ENCODE results near the gene PRKCSH.
"Not testable (repeated sequence)": the region's sequence is repeated elsewhere in the genome, so short reads cannot be mapped to it uniquely, and the experiment has no call there.

The PRKCSH gene, protein sequence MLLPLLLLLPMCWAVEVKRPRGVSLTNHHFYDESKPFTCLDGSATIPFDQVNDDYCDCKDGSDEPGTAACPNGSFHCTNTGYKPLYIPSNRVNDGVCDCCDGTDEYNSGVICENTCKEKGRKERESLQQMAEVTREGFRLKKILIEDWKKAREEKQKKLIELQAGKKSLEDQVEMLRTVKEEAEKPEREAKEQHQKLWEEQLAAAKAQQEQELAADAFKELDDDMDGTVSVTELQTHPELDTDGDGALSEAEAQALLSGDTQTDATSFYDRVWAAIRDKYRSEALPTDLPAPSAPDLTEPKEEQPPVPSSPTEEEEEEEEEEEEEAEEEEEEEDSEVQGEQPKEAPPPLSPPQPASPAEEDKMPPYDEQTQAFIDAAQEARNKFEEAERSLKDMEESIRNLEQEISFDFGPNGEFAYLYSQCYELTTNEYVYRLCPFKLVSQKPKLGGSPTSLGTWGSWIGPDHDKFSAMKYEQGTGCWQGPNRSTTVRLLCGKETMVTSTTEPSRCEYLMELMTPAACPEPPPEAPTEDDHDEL

DNA sequence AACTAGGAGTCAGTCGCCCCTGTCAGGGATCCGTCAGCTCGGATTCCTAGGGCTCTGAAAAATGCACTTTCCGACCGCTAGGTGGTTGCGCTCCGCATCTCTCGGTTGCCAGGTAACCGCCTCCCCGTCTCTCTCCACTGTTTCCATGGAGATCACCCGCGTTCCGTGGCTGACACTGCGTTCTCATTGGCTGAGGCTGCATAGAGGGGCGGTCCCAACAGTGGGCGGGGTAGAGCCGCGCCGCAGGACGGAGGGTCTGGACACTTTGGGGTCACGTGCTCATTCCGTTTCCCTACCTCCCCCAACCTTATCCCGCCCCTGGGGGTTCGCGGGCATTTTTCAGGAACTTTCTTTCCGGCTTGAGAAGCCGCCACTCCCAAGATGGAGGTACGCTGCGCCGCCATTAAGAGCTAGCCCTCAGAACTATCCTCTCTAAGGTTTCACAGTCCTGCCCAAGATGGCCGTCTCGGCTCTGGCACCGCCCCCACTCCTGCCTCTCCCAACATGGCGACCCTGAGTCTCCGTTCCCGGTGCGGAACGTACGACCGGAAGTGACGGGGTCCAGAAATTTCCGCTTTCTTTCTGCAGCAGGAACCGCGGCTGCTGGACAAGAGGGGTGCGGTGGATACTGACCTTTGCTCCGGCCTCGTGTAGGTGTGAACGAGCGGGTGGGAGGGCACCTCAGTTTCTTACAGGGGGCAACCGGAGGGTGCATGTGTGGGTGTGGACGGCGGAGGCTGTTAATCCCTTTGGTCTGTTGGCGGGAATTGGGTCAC, at the start of gene PRKCSH, which contains the start of gene ODAD3:
Gene PRKCSH, plus strand, starts transcription at position 579 of the 776 bp plus-strand sequence. CDS start 483 bp downstream, outside the sequence.
Gene ODAD3, minus strand, starts transcription at position 65 of the 776 bp plus-strand sequence. CDS start 105 bp downstream, outside the sequence.
- DNase-seq (ENCODE audit: low read depth in 2 of 3, low spot score in 1 of 3), result peak; percentile 97 to 99 (median 99)

DNA sequence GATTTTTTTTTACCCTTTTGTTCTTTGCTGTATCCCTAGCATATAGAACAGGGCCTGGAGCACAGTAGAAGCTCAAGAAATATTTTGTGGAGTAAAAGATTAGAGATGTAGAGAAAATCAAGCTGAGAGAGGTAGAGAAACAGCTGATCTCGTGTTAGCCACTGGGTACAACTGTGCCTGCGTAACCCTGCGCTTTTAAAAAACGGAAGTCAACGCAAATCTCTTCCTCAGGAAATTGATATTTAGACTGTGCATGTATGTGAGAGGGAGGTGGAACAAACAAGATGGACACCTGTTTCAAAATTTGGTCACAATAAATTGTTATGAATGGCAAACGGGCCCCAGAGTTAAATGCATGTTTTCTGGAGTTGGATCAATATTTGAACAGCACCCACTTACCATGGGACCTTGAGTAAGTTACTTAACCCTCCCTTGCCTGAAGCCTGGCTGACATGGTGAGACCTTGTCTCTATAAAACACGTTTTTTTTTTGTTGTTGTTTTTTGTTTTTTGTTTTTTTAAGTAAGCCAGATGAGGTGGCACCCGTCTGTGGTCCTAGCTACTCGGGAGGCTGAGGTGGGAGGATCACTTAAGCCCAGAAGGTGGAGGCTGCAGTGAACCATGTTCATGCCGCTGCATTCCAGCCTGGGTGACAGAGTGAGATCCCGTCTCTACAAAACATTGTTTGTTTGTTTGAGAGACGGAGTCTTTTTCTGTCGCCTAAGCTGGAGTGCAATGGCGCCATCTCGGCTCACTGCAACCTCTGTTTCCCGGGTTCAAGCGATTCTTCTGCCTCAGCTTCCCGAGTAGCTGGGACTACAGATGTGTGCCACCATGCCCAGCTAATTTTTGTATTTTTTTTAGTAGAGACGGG, 48.0 kb upstream of the PRKCSH start:
- no peak for DNase-seq (ENCODE audit: low read depth in 2 of 3, low spot score in 1 of 3)

DNA sequence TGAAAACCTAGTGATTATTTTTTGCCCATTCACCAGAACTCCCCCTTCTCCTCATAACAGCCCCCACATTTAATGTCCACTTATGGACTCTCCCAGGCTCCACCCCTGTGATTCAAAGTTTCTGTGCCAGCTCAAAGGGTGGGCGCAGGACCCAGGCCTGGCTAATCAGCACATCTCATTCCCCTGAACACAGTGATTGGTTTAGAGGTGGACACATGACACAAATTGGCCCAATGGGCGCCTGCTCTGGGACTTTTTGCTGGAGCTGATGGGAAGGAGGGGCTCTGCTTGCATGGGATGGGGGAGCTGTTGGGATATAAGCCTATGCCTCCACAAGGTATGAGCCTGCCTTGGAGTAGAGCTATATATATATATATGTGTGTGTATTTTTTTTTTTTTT, 45.1 kb upstream of the PRKCSH start:
- DNase-seq (ENCODE audit: low read depth in 2 of 3, low spot score in 1 of 3), result no peak

DNA sequence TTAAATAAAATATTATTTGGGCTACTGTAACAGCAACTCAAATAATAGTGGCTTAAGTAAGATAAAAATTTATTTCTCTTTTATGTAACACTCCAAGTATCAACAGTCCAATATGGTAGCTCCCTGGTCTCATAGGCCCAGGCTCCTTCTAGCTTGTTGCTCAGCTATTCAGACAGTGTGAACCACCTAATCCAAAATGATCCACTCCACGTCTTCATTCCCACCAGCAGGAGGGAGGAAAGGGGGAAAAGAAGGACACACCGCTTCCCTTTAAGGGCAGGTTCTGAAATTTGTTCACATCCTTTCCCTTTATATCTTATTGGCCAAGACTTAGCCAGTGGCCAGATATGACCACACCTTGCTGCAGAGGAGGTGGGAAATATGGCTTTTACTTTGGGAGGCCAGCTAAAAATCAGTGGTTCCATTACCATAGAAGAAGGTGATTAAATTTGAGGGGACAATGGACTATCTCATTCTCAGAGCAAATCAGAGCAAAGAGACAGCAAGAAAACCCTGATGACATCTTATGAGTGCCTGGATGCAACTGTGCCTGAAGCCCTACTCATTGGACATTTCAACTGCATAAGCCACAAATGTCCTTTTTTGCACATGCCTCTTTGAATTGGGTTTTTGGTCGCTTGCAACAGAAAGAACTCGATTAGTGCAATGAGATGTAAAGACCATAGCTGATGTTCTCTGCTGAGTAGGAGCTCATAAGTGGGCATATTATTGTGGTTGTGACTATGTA, 44.3 kb upstream of the PRKCSH start:
- no peak for DNase-seq (ENCODE audit: low read depth in 2 of 3, low spot score in 1 of 3)

DNA sequence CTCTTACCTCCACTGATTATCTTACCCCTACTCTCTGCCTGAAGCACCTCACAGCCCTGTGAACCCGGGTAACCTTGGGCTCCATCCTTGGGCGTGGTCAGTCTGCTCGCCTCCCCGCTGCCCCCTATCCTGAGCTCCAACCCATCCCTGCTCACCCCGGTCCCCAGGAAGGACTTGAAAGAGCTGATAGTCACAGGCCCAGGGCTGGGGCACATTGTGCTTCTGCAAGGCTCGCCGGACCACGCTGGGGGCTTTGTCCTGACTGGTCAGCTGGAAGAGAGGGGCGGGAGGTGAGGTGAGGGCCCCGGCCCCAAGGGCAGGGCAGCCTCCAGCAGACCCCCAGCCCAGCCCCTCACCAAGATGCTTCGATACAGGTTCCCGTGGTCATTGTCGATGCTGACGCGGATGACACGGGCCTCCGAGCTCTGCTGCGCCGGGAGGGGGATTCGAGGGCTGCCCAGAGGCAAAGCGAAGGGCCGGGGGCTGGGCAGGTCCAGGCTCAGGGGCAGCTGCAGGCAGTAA, 38.3 kb upstream of the PRKCSH start:
- DNase-seq (ENCODE audit: low read depth in 2 of 3, low spot score in 1 of 3), result no peak

DNA sequence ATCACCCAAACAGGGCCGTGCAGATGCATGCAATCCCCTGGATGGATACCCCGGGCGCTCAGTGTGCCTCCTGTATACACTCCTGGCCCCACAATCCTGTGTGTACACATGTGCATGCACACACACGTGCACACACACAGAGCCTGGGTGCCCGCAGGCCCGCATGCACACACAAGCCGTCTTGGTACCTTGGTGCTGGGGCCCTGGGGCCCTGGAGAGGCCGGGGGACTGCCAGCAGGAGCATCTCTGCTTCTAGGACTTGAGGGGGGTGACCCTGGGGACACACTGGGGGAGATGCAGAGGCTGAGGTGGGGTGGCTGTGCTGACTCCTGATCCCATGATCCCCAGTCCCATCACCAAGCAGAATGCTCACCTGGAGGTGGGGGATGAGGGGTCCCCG, 35.8 kb upstream of the PRKCSH start:
- DNase-seq (ENCODE audit: low read depth in 2 of 3, low spot score in 1 of 3), result no peak

DNA sequence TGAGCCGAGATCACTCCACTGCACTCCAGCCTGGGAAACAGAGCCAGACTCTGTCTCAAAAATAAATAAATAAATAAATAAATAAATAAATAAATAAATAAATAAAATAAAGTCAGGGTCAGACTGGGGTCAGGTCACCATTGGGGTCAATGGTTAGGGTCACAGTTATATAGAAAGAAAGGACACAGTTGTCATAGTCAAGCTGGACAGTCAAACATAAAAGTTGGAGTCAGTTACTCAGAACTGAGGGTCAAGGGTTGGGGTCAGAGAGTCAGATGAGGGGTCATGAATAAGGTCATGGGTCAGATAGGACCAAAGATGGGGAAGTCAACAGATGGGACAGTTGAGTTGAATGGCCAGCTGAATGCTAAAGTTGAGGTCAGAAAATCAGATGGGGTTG, 34.6 kb upstream of the PRKCSH start:
- DNase-seq (ENCODE audit: low read depth in 2 of 3, low spot score in 1 of 3), result no peak

DNA sequence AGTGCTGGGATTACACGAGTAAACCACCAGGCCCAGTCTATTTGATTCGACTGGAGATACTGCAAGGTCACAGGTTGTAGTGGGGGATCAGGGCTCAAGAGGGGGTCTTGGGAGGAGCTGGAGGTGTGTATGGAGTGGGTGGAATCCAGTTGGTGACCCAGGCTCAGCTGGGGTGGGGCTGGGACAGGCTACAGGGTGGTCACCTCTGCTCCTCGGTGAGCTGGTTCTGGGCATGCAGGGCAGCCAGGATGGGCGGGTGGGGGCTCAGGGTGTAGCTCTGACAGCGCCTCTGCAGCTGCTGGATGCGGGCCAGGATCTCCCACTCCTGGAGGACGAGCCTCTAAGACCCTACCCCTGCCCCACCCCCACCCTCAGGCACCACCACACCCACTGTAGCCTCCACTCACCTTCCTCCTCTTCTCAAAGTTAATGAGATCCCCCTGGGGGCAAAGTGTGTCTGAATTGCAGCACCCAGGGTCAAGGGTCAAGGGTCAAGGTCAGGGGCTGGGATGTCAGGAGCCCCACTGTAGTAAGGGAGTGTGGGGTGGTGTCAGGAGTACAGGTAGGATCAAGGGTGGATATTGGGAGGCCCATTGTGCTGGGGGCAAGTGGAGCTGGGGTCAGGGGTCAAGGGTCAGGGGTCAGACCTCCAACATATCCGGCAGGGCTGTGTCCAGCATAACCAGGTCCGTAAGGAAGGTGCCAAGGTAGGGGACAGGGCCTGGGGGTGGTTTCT, 33.5 kb upstream of the PRKCSH start:
- DNase-seq (ENCODE audit: low read depth in 2 of 3, low spot score in 1 of 3), result no peak

DNA sequence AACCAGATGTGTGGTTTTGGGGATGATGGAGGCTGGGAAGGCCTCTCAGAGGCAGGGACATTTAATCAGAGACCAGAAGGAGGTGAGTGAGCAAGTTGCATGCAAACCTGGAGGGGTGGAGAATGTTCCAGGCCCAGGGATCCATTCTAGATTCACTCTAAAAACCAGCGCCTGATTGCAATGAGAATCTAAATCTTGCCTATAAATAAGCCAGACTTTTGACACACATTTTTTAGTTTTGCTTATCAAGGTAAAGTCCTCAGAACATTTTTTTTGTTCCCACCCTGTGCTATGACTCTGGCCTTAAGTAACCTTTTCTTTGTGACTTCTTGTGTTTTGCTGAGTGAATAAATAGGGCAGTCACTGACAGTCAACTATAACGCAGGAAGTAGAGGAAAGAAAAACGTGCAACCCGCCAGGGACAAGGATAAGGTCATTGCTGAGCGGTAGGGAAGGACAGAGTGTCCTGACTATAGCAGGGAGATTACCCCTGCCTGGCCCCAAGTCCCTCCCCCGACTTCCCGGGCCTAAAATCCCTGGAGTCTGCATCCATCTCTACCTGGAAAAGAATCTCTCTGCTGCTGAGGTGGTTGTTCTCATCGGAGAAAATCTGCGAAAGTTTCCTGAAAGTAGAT, 30.7 kb upstream of the PRKCSH start:
- DNase-seq (ENCODE audit: low read depth in 2 of 3, low spot score in 1 of 3), result no peak

DNA sequence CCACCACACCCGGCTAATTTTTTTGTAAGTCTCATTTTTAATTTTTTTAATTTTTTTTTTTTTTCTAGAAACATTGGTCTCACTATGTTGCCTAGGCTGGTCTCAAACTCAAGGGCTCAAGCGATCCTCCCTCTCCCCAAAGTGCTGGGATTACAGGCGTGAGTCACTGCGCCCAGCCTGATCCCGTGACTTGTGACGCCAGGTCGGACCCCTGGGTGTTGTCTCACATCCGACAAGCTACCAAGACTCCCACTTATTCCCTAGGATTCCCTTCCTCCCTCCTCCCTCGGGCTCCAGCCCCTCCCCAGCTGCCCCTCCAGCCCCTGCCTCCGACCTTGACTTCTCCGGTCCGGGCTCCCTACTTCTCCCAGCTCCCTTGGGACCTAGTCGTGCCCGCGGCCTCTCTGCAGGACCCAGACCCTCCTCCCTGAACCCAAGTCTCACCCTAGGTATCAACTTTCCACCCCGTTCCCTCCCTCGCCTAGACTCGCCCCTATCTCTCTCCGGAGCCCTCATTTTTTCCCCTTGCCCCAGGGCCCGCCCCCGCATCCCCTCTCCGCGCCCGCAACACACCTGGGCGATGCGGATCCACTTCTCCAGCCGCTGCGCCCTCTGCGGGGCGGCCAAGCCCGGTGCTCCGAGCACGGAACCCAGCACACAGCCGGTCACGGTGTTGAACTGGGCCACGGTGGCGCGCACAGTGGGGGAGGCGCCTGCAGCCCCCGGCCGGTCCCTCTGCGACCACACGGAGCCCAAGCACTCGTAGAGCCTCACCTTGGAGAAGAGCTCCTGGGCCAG, 29.4 kb upstream of the PRKCSH start:
- DNase-seq (ENCODE audit: low read depth in 2 of 3, low spot score in 1 of 3), result peak in 2 of 3 donors; percentile 23 to 31

DNA sequence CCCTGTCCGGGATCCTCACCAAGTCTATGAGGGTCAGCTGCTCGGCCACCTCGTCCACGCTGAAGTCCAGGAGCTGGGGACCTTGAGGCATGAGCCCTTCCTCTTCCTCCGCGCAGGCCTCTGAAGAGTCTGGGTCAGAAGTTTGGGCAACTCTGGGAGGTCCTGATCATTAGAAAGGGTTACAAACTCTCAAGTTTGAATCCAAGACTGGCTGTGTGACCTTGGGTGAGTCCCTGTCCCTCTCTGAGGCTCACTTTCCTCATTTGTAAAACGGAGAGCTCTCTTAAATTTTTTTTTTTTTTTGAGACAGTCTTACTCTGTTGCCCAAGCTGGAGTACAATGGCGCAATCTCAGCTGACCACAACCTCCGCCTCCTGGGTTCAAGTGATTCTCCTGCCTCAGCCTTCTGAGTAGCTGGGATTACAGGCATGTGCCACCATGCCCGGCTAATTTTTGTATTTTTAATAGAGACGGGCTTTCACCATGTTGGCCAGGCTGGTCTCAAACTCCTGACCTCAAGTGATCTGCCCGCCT, 28.7 kb upstream of the PRKCSH start:
- DNase-seq (ENCODE audit: low read depth in 2 of 3, low spot score in 1 of 3), result not testable (repeated sequence)

DNA sequence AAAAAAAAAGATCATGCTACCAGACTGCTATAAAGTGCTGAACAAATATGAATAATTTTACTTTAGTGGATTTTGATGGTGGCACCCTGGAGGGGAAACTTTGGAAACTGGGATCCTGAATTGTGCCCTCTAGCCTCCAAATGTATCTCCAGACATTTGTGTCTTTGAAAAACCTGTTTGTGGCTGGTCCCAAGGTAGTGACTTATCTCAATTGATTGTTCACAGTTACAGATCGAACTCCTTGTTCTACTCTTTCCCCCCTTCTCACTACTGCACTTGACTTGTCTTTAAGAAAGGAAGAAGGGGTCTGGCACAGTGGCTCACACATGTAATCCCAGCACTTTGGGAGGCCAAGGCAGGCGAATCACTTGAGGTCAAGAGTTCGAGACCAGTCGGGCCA, 26.8 kb upstream of the PRKCSH start:
- DNase-seq (ENCODE audit: low read depth in 2 of 3, low spot score in 1 of 3), result no peak

DNA sequence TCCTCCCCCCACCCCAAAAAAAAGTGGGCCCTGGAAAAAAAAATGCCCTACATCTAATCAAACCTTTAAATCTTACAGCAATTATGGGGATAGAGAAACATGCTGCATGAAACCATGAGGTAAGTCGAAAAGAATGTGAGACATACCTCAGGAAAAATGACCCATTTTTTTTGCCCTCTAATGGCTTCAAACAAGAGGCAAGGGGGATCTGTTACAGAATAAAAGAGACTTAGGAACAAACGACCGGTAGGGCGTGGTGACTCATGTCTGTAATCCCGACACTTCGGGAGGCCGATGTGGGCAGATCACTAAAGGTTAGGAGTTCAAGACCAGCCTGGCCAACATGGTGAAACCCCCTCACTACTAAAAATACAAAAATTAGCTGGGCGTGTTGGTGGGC, 24.8 kb upstream of the PRKCSH start:
- DNase-seq (ENCODE audit: low read depth in 2 of 3, low spot score in 1 of 3), result no peak

DNA sequence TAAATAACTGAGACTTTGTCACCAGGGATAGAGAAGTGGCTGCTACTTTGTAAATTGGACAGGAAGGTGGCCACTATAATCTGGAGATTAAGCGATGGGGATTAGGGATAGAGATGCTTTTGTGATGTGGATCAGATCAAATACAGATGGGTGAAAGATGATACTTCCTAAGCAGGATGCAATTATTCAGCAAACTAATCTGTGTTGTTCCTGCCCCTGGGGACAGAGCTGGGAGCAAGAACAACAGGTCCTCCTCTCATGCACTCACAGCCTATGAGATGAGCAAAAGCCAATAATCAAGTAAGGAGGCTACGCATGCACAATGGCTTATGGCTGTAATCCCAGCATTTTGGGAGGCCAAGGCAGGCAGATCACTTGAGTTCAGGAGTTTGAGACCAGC, 20.9 kb upstream of the PRKCSH start:
- no peak for DNase-seq (ENCODE audit: low read depth in 2 of 3, low spot score in 1 of 3)

DNA sequence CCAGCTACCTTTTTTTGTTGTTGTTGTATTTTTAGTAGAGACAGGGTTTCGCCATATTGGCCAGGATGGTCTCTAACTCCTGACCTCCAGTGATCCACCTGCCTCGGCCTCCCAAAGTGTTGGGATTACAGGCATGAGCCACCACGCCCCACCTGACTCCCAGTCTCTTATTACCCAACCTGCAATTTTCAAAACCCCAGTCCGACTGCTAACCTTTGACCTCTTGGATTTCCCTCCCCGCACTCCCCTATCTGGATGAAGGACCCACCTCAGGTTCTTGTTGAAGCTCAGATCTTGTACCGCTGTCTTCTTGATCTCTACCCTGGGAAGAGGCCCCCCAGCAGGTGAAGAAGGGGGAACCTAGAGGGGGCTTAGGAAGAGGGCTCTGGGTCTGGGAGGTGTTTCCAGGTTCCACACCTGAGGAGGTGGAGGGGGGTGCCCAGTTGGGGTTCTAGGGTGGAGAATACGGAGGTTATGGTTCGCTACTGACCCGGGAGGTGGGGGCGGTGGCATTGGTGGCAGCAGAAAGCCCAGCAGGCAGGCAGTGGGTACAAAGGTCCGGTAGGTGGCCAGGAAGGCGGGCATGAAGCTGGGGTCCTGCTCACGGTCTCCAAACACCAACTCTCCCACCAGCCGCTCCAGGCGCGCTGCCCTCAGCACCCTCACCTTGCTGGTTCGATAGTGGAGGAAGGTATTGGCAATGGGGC, 18.9 kb upstream of the PRKCSH start:
- DNase-seq (ENCODE audit: low read depth in 2 of 3, low spot score in 1 of 3), result no peak

DNA sequence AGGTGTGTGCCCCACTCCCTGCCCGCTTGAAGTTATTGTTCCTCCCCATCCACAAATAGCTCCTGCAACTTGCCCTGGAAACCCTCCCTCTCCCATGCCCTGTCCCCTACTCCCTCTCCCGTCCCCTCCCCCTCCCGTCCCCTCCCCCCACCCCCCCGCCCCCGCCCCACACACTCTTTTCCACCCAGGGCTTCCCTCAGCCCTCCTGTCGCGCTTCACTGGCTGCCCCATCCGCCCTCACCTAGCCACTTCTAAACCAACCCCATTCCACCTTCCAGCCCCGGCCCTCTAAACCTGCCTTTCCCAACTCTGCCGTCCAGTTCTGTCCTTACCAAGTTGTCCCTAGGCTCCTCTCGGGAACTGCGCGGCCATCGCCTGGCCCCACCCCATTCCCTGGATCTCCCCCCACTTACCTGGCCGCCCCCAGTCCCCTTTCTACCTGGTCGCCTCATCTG, 17.3 kb upstream of the PRKCSH start:
- DNase-seq (ENCODE audit: low read depth in 2 of 3, low spot score in 1 of 3), result no peak
